WERI-Rb-1 (cell line): Measurements from ENCODE around the gene CGB8.
"Not testable (repeated sequence)": the region's sequence is repeated elsewhere in the genome, so short reads cannot be mapped to it uniquely, and the experiment has no call there.

Source experiments
- DNase-seq: peaks from one replicate; pipeline ENCODE4 v3.0.0-alpha.2; 2020
- H3K27ac ChIP-seq: fragments of 250-450 bp; sonication (Bioruptor Pico); 2 replicates; pipeline ENCODE4 v1.5.1; 2020; ENCODE audit warnings: mild to moderate bottlenecking, moderate library complexity
- H3K27me3 ChIP-seq: fragments of 250-450 bp; sonication (Bioruptor Pico); 2 replicates; pipeline ENCODE4 v1.5.1; 2021; ENCODE audit warnings: mild to moderate bottlenecking, low read depth, moderate library complexity; ENCODE audit not compliant: insufficient read depth, severe bottlenecking
- H3K36me3 ChIP-seq: fragments of 250-450 bp; sonication (Bioruptor Pico); 2 replicates; pipeline ENCODE4 v1.5.1; 2020; ENCODE audit warnings: mild to moderate bottlenecking, moderate library complexity
- H3K4me3 ChIP-seq: 2 replicates; pipeline ENCODE4 v1.5.1; 2011; ENCODE audit warnings: low read depth, mild to moderate bottlenecking, control low read depth, low read length
- H3K9me3 ChIP-seq: fragments of 250-450 bp; sonication (Bioruptor Pico); 2 replicates; pipeline ENCODE4 v1.5.1; 2021; ENCODE audit warnings: mild to moderate bottlenecking, moderate library complexity; ENCODE audit not compliant: severe bottlenecking
- TF ChIP-seq, protein P1 (sequence below): IDR thresholded peaks from 2 replicates; pipeline ENCODE4 v1.5.1; 2011; ENCODE audit warnings: low read depth, mild to moderate bottlenecking, control low read depth, inconsistent platforms, low read length

The CGB8 gene

DNA sequence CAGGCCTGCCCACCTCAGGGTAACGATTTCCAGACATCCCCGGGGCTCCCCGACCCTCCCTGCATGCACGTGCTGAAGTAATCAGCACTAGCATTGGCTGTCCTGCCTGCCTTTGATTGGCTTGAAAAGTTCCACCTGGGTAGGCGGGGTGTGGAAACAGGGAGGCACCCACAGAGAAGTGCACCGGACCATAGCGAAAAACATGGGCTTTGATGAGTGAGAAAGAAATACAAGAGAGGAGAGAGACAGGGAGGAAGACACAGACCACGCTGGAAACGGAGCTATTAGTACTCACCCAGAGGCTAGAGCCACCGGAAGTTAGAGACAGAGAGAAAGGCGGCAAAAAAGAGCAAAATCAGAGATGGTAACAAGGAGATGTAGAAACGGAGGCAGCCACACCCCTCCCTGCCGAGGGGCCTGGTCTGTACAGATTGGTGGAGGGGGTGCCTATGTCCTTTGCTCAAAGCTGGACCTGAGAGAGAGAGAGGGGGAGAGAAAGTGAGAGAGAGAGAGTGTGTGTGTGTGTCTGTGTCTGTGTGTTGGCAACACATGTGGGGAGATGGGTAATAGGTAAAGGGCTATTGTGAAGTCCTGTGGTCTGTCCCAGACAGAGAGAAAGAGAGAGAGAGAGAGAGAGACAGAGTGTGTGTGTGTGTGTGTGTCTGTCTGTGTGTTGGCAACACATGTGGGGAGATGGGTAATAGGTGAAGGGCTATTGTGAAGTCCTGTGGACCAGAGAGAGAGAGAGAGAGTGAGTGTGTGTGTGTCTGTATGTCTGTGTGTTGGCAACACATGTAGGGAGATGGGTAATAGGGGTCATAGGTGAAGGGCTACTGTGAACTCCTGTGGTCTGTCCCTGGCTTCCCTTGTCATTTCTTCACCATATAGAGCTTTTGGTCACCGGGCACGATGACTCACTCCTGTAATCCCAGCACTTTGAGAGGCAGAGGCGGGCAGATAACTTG, 27.7 kb downstream of the CGB8 start:
- Histone ChIP-seq H3K27ac (no peak overlapping the region), H3K9me3 (no peaks in the 10 kb centered on the region), H3K4me3 (no peak overlapping the region), H3K36me3 (peaks cover under 1% of the 10 kb centered on the region; the same call in 1 of the 2 replicates), H3K27me3 (no peaks in the 10 kb centered on the region)
- DNase-seq = no peak
- TF ChIP-seq, protein P1, sequence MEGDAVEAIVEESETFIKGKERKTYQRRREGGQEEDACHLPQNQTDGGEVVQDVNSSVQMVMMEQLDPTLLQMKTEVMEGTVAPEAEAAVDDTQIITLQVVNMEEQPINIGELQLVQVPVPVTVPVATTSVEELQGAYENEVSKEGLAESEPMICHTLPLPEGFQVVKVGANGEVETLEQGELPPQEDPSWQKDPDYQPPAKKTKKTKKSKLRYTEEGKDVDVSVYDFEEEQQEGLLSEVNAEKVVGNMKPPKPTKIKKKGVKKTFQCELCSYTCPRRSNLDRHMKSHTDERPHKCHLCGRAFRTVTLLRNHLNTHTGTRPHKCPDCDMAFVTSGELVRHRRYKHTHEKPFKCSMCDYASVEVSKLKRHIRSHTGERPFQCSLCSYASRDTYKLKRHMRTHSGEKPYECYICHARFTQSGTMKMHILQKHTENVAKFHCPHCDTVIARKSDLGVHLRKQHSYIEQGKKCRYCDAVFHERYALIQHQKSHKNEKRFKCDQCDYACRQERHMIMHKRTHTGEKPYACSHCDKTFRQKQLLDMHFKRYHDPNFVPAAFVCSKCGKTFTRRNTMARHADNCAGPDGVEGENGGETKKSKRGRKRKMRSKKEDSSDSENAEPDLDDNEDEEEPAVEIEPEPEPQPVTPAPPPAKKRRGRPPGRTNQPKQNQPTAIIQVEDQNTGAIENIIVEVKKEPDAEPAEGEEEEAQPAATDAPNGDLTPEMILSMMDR = no peak

- no peak overlapping the region for H3K4me3 ChIP-seq
- peaks cover 9% of the 10 kb centered on the region for H3K36me3 ChIP-seq
- no peaks in the 10 kb centered on the region for H3K27me3 ChIP-seq
- peak; percentile 47 for DNase-seq
- TF ChIP-seq, protein P1 = no peak
- H3K27ac ChIP-seq = no peak overlapping the region
- no peaks in the 10 kb centered on the region for H3K9me3 ChIP-seq
Observed at GRCh38 chr19:49020342-49020741, 28.6 kb downstream of the CGB8 start.

DNA sequence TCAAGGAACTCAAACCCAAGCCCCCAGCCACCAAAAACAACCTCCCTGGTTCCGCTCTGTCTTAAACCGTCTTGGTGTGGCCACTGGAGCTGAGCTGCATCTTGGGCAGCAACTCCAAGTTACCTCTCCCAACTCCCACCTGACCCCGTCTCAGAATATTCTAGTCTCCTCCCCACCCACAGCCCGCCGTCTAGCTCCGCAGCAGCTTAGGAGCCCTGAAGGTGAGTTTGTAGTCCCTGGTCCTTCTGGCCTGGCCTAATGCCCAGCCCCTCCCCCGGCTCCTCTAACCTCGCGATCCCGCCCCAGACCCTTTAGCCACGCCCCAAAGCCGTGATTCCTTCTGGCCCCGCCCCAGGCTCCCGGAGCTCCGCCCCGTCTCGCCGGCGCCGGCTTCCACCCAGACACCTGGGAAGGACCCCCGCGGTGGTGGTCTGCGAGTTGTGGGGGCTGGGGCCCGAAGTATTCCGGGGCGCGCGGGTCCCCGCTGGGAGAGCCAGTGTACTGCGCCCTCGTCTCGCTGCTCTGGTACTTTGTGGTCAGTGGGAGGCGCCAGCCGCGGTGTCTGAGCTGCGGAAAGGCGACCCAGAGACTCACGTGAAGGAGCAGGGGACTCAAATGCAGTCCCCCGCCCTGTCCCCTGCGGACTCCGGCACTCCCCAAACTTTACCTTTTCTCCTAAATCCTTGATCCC, 29.5 kb downstream of the CGB8 start:
- Histone ChIP-seq H3K27me3 (no peaks in the 10 kb centered on the region), H3K9me3 (no peaks in the 10 kb centered on the region), H3K36me3 (peaks cover 18% of the 10 kb centered on the region), H3K4me3 (peak overlapping the region; percentile 26), H3K27ac (no peak overlapping the region; the same call in 1 of the 2 replicates)
- DNase-seq = peak; percentile 80
- TF ChIP-seq, protein P1 = peak; percentile 49

DNA sequence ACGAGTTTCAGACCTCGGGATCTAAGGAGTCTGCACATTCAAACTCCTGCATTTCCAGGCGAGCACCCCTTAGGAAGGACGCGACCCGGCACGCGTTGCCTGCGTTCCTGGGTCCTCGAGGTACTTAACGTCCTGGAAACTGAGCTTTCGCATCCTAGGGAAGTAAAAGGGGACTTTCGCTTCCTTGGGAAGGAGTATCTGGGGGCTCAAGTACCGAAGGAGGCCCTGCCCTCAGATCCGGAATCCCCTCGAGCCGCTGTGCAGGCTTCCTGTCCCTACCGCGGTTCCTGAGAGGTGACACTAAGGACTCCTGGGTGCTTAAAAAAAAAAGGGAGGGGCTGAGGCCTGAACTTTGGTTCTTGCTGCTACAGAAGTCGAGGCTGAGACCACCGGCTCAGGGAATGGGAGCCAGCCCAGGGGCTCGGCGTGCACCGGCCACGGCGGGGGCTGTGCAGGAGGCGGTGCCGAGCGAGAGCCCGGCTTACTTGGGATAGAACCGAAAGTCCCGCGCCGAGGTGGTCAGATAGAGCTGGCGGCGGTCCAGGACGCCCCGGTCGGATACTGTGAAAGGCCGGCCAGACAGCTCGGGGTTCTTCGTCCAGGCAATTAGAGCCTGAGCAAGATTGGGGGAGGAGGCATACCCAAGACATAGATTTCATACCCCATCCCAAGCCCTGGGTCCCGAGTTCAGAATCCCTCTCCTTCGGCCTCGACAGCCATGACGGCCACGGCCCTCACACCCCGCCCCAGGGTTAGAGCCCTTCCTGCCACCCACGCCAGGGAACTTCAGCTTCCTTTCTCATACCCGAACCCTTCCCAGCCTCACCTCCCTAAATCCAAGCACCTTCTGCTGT, 30.3 kb downstream of the CGB8 start:
- H3K27me3 ChIP-seq, DNase-seq, H3K9me3 ChIP-seq, H3K27ac ChIP-seq: not testable (repeated sequence)
- Histone ChIP-seq H3K36me3 (peaks cover 25% of the 10 kb centered on the region), H3K4me3 (peak overlapping the region; percentile 26)

DNA sequence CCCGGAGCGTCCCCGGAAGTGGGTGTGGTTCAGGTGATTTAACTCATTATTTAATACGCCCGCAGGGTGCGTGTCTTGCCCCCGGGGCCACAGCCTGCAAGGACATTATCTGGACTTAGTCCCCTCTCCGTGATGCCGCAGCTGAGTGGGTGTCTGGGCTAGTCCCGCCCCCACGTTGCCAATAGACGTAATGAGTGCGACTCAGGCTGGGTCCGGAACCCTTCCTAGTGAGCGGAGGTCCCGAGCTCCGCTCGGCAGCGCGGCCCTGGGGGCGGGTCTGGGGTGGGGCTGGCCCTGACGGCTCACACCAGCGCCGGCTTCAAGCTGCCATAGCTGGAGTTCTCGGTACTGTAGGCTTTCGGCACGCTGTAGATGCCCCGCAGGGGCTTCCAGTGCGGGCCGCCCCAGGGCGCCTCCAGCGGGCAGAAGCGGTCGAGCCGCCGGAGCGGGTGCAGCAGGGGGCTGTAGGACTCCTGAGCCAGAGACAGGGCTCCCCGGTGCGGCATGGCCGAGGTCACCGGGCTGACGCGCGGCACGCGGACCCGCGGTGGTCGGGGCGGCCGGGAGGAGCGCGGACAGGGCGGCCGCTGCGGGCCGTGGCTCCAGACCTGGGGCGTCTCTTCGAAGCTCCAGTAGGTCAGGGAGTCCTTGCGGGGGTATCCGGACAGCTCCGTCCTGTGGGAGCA, 31.1 kb downstream of the CGB8 start:
- TF ChIP-seq, protein P1 = peak; percentile 53
- H3K36me3 ChIP-seq = peaks cover 31% of the 10 kb centered on the region
- DNase-seq = peak; percentile 80
- H3K27ac ChIP-seq = 0 out of 2 replicates have a peak overlapping the region, but pooled peaks have one; percentile 22
- H3K9me3 ChIP-seq = no peaks in the 10 kb centered on the region
- no peaks in the 10 kb centered on the region for H3K27me3 ChIP-seq
- H3K4me3 ChIP-seq = peak overlapping the region; percentile 26
